HCT116 (cell line): ENCODE results near the gene MEIOB. TPM values are rescaled to one million over a fixed set of nuclear protein-coding genes. Genes with fewer than 3 reads are reported as not detected.

Experiments used
- ATAC-seq: fragments of 200-7000 bp; cut with Tn5 transposase; 2 replicates; pipeline ENCODE4 v1.9.1; 2020; ENCODE audit warnings: mild to moderate bottlenecking, moderate library complexity
- BruUV-seq: library from RNA; stranded (reverse); fragments of 400-500 nt; replicated peaks from 2 replicates; lab custom pipeline; 2021; lab: Mats Ljungman, UMichigan
- CTCF ChIA-PET: fragments of 300-600 bp; sonication (Branson Sonifier 250); formaldehyde crosslinking; loops from one replicate; lab custom pipeline; 2021; ENCODE audit warnings: antibody characterized with exemption; lab: Charles Lee
- POLR2A ChIA-PET: fragments of 300-600, 350-600 bp; sonication (Branson Sonifier 250); formaldehyde crosslinking; loops from one replicate; lab custom pipeline; 2021; ENCODE audit warnings: antibody characterized with exemption; lab: Charles Lee
- RAD21 ChIA-PET, 2 experiments: fragments of 300-600 bp; sonication (Branson Sonifier 250); formaldehyde crosslinking; loops; one replicate each; lab custom pipeline; 2023; ENCODE audit warnings: low total read pairs in 2 of 2; ENCODE audit not compliant: uncharacterized antibody in 2 of 2, unreplicated experiment in 2 of 2, low non-redundant PET in 1 of 2; lab: Charles Lee
- DNase-seq: peaks from one replicate; pipeline ENCODE4 v3.0.0-alpha.2; 2010; ENCODE audit warnings: low read depth, low spot score
- H2AFZ ChIP-seq: fragments of 200-600 bp; shearing (Covaris generic), sonication (generic); 2 replicates; pipeline ENCODE4 v1.6.1; 2017; ENCODE audit warnings: low read depth, mixed run types, mixed read lengths, antibody characterized with exemption, low read length; ENCODE audit not compliant: poor library complexity, severe bottlenecking
- H3K27ac ChIP-seq: 2 replicates; pipeline ENCODE4 v1.5.1; 2012; ENCODE audit warnings: low read depth, low read length
- H3K27me3 ChIP-seq: fragments of 200-600 bp; sonication (generic); 2 replicates; pipeline ENCODE4 v1.6.1; 2016; ENCODE audit warnings: mixed run types, low read length, mixed read lengths; ENCODE audit not compliant: insufficient read depth
- H3K36me3 ChIP-seq, 2 experiments: fragments of 200-500 bp in 1 of 2; fragments of 200-600 bp in 1 of 2; sonication (Bioruptor generic) in 1 of 2; sonication (generic) in 1 of 2; 2 replicates each; pipeline versions ENCODE4 v1.5.1 to v1.6.1; 2014 to 2016; ENCODE audit warnings: low read length in 2 of 2, inconsistent platforms in 1 of 2, mixed read lengths in 1 of 2, mixed run types in 1 of 2; ENCODE audit not compliant: insufficient read depth in 2 of 2, control insufficient read depth in 1 of 2
- H3K4me1 ChIP-seq, 2 experiments: fragments of 200-600 bp in 1 of 2; sonication (generic) in 1 of 2; 2 replicates each; pipeline versions ENCODE4 v1.5.1 to v1.6.1; 2012 to 2017; ENCODE audit warnings: low read length in 2 of 2, inconsistent platforms in 1 of 2, mild to moderate bottlenecking in 1 of 2, mixed read lengths in 1 of 2, mixed run types in 1 of 2, moderate library complexity in 1 of 2; ENCODE audit not compliant: insufficient read depth in 2 of 2, control insufficient read depth in 1 of 2
- H3K4me2 ChIP-seq: fragments of 200-600 bp; sonication (generic); 2 replicates; pipeline ENCODE4 v1.6.1; 2017; ENCODE audit warnings: mixed run types, low read length, mixed read lengths
- H3K4me3 ChIP-seq, 2 experiments: fragments of 200-600 bp in 1 of 2; sonication (generic) in 1 of 2; replicated peaks in 1 of 2; 2 replicates each; pipeline ENCODE4 v1.5.1; 2011 to 2016; ENCODE audit warnings: low read length in 2 of 2, control low read depth in 1 of 2, low read depth in 1 of 2, mild to moderate bottlenecking in 1 of 2, mixed read lengths in 1 of 2, mixed run types in 1 of 2
- H3K79me2 ChIP-seq: fragments of 200-600 bp; sonication (generic); 2 replicates; pipeline ENCODE4 v1.6.1; 2017; ENCODE audit warnings: mild to moderate bottlenecking, mixed run types, low read length, moderate library complexity, mixed read lengths; ENCODE audit not compliant: insufficient read depth
- H3K9ac ChIP-seq: fragments of 200-600 bp; sonication (generic); 2 replicates; pipeline ENCODE4 v1.6.1; 2016; ENCODE audit warnings: low read length, mixed read lengths
- H3K9me2 ChIP-seq: fragments of 200-600 bp; sonication (generic), shearing (Covaris generic); 2 replicates; pipeline ENCODE4 v1.6.1; 2017; ENCODE audit warnings: mixed run types, mild to moderate bottlenecking, moderate library complexity; ENCODE audit not compliant: insufficient read depth
- H3K9me3 ChIP-seq, 2 experiments: fragments of 200-500 bp in 1 of 2; fragments of 200-600 bp in 1 of 2; sonication (Bioruptor generic) in 1 of 2; sonication (generic) in 1 of 2; 2 replicates each; pipeline ENCODE4 v1.6.1; 2014 to 2017; ENCODE audit warnings: low read length in 2 of 2, mixed read lengths in 2 of 2, inconsistent platforms in 1 of 2, low read depth in 1 of 2, mild to moderate bottlenecking in 1 of 2, mixed run types in 1 of 2, moderate library complexity in 1 of 2; ENCODE audit not compliant: control insufficient read depth in 1 of 2, insufficient read depth in 1 of 2
- H4K20me1 ChIP-seq: fragments of 200-600 bp; sonication (generic), shearing (Covaris generic); 2 replicates; pipeline ENCODE4 v1.6.1; 2017; ENCODE audit warnings: mixed run types, mild to moderate bottlenecking, moderate library complexity; ENCODE audit not compliant: insufficient read depth
- ATF3 ChIP-seq: IDR thresholded peaks from 2 replicates; pipeline ENCODE4 v1.6.1; 2012
- CBX3 ChIP-seq: IDR thresholded peaks from 2 replicates; pipeline ENCODE4 v1.6.1; 2012; ENCODE audit warnings: low read depth
- CEBPB ChIP-seq: IDR thresholded peaks from 2 replicates; pipeline ENCODE4 v1.6.1; 2012; ENCODE audit warnings: low read depth
- EGR1 ChIP-seq: IDR thresholded peaks from 2 replicates; pipeline ENCODE4 v1.6.1; 2012; ENCODE audit warnings: low read depth
- ELF1 ChIP-seq: IDR thresholded peaks from 2 replicates; pipeline ENCODE4 v1.6.1; 2012; ENCODE audit warnings: low read depth, borderline replicate concordance
- EZH2 ChIP-seq: fragments of 200-600 bp; sonication (generic); IDR thresholded peaks from 2 replicates; pipeline ENCODE4 v1.6.1; 2017; ENCODE audit warnings: antibody characterized with exemption, mixed run types
- EZH2phosphoT487 ChIP-seq: fragments of 200-600 bp; IDR thresholded peaks from 2 replicates; pipeline ENCODE4 v1.6.1; 2018; ENCODE audit warnings: antibody characterized with exemption, borderline replicate concordance
- FOSL1 ChIP-seq: IDR thresholded peaks from 2 replicates; pipeline ENCODE4 v1.6.1; 2012; ENCODE audit warnings: low read depth
- JUND ChIP-seq: IDR thresholded peaks from 2 replicates; pipeline ENCODE4 v1.6.1; 2012
- MAX ChIP-seq: IDR thresholded peaks from 2 replicates; pipeline ENCODE4 v1.6.1; 2012
- POLR2A ChIP-seq: IDR thresholded peaks from 2 replicates; pipeline ENCODE4 v1.7.0; 2011; ENCODE audit warnings: borderline replicate concordance; ENCODE audit not compliant: insufficient read depth, insufficient read length; ENCODE audit errors: extremely low read depth
- POLR2AphosphoS5 ChIP-seq: IDR thresholded peaks from 2 replicates; pipeline ENCODE4 v1.6.1; 2011; ENCODE audit warnings: mild to moderate bottlenecking, low read depth, low read length, moderate library complexity
- REST ChIP-seq: IDR thresholded peaks from 2 replicates; pipeline ENCODE4 v1.6.1; 2012; ENCODE audit warnings: low read depth
- SP1 ChIP-seq: IDR thresholded peaks from 2 replicates; pipeline ENCODE4 v1.6.1; 2012; ENCODE audit warnings: low read depth
- SRF ChIP-seq: IDR thresholded peaks from 2 replicates; pipeline ENCODE4 v1.6.1; 2012; ENCODE audit warnings: low read depth
- TCF7L2 ChIP-seq: IDR thresholded peaks from 2 replicates; pipeline ENCODE4 v1.7.0; 2011; ENCODE audit warnings: borderline replicate concordance, inconsistent platforms; ENCODE audit not compliant: insufficient read depth, insufficient read length; ENCODE audit errors: extremely low read depth
- YY1 ChIP-seq: IDR thresholded peaks from 2 replicates; pipeline ENCODE4 v1.6.1; 2011; ENCODE audit warnings: low read length, low read depth, moderate library complexity, mild to moderate bottlenecking; ENCODE audit not compliant: insufficient replicate concordance; ENCODE audit errors: extremely low read depth
- ZBTB33 ChIP-seq: IDR thresholded peaks from 2 replicates; pipeline ENCODE4 v1.6.1; 2011; ENCODE audit warnings: mild to moderate bottlenecking, low read length, moderate library complexity; ENCODE audit not compliant: insufficient replicate concordance; ENCODE audit errors: extremely low read depth
- ZFX ChIP-seq: fragments of 450-650 bp; IDR thresholded peaks from 2 replicates; pipeline ENCODE4 v1.6.1; 2017
- ZNF274 ChIP-seq: fragments of 200-500 bp; sonication (Bioruptor generic); IDR thresholded peaks from 2 replicates; pipeline ENCODE4 v1.6.1; 2014; ENCODE audit warnings: mild to moderate bottlenecking, low read depth, low read length, inconsistent platforms
- intact Hi-C: fragments of 100-400 bp; cut with micrococcal nuclease; formaldehyde crosslinking; loops from 2 replicates; pipeline ENCODE4 v1.10.0; 2022
- total RNA-seq: library from RNA; stranded (reverse); gene quantifications from one replicate; pipeline ENCODE4 v1.2.1, GENCODE V29; 2021; ENCODE audit not compliant: unreplicated experiment

MEIOB gene
- total RNA-seq, 1 experiment from 2014 or later, result 0.59 TPM

GRCh38 chr16:1832838-1833454, 39.0 kb downstream of the MEIOB start:
- no peak; the same call in 1 of the 2 replicates for ATAC-seq
- H3K4me2 ChIP-seq, result no peak overlapping the region
- no peak overlapping the region for H2AFZ ChIP-seq
- H3K36me3 ChIP-seq, result 0 out of 4 replicates have a peak, but pooled peaks cover 0 to 7% of the 10 kb centered on the region in 2 experiments
- ChIA-PET RAD21 (no interaction called here), POLR2A (no interaction called here)
- peaks cover 5% of the 10 kb centered on the region; the same call in 1 of the 2 replicates for H4K20me1 ChIP-seq
- H3K79me2 ChIP-seq, result peaks cover 25% of the 10 kb centered on the region
- H3K27ac ChIP-seq, result no peak overlapping the region
- intact Hi-C loops, result no loop called here
- H3K9ac ChIP-seq, result no peak overlapping the region
- TF ChIP-seq MAX (no peak), ELF1 (no peak), CBX3 (no peak), YY1 (no peak), EGR1 (no peak), ZFX (no peak), POLR2AphosphoS5 (no peak), ATF3 (no peak), FOSL1 (no peak), POLR2A (no peak), SP1 (no peak), ZBTB33 (no peak), REST (no peak), EZH2phosphoT487 (no peak), TCF7L2 (no peak), JUND (no peak), EZH2 (no peak), CEBPB (no peak), SRF (no peak), ZNF274 (no peak)
- TF ChIP-seq, all 23 proteins: peak for 0
- DNase-seq, result no peak
- Histone ChIP-seq H3K4me3 (no peak overlapping the region), H3K9me2 (no peaks in the 10 kb centered on the region), H3K27me3 (no peaks in the 10 kb centered on the region), H3K9me3 (no peaks in the 10 kb centered on the region), H3K4me1 (peaks cover 8% of the 10 kb centered on the region in 2 experiments)
- CTCF ChIA-PET, result no interaction called here
- BruUV-seq, result no TSS peak
